GM21717 (cell line): ENCODE results near the gene COX10.

Experiments used
- ATAC-seq: cut with Tn5 transposase; IDR thresholded peaks from one replicate; pipeline ENCODE4 v1.9.1; 2021; ENCODE audit warnings: mild to moderate bottlenecking, moderate library complexity; ENCODE audit not compliant: unreplicated experiment

Gene COX10

DNA sequence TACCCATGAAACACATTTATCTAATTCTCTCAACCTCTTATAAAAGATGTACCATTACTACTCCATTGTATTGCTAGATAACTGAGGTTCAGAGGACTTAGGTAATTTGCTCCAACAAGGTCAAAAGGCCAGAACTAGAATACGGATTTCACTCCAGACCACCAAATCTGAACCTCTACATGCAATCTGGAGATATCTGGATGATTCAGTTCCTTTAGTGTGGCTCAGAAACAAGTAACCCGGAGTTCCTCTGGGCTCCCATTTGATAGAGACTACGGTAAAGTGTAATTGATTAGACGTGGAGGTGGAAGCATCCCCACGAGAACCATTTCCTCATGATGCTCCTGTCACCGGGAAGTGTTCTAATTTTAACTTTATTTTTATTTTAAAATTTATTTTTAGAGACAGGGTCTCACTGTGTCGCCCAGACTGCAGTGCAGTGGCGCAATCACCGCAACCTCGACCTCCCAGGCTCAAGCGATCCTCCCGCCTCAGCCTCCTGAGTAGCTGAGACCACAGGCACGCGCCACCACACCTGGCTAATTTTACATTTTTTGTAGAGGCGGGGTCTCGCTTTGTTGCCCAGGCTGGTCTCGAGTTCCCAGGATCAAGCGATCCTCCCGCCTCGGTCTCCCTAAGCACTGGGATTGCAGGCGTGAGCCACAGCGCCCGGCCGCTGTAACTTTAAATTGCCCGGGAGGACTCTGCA, 608 bp upstream of the COX10 start:
- ATAC-seq = peak; percentile 16

DNA sequence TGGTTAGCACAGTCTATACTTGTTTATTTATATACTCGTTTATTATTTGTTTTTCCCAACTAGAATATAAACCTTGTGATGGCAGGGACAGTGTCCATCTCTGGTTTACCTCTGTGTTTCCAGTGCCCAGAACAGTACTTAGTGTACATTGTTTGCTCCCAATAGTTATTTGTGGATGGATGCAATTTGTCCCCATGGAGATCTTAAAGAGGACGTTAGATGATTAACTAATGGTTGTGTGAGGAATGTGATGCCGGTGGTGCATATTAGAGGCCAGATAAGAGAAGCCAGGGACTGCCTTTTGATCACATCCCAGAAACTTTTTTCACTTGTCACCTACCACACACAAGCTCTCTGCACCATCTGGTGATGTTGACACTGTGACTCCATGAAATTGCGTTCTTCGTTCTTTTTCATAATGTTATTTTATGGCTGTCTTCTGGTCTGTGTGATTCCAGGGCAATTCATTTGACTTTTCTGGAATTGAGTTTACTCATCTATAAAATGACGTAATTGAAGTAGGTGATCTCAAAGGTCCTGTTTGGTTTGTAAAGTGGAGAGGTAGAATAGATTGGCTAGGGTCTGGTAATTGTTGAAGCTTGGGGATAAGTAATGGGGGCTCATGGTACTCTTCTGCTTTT, 1.2 kb downstream of the COX10 start:
- ATAC-seq = no peak

DNA sequence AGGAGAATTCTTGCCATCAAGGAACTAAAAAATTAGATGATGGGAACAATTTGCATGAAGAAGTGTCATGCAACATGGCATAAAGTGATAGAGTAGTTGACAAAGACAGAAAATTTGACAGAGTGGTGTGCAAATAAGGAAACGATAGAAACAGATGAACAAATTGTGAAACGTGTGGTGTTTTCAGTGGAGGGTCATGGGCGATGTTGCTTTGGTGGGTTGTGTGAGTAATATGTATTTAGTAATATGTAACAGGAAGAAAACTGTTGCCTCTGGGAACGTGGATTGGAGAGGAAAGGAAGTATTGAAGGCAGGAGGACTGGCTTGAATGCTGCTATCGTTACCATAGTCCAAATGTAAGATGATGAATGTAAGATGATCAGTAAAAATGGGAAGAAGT, 3.6 kb downstream of the COX10 start:
- ATAC-seq = no peak

DNA sequence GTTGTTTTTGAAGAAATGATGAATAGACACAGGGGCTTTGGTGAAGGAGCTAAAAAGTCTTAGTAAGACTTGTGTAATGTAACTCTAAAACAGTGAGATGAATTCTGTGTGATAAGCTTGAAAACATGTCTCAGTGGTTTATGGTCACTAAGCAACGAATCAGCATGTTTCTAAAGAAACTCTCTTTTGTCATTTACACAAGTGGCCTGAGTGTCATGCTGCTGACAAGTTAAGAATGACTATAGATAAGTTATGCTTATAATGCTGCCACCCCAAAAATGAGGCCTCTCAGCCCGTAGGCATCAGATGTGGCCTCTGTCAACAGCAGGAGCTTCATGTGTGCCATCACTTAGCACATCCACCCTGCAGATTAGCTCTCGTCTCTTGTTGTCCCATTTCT, 8.7 kb downstream of the COX10 start:
- ATAC-seq = no peak

DNA sequence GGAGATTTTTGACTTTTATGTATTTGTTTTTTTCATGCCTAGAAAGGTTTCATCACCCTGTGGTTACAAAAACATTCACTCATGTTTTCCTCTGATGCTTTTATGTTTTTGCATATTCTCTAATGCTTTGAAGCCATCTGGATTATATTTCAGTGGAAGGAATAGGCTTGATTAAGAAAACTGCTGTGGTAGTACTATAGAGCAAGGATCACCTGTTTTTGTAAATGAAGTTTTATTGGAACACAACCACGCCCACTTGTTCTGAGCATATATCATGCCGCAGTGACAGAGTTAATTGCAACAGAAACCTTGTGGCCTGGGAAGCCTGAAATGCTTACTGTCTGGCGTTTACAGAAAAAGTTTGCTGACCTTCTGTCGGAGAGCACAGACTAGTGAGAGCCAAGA, 11.5 kb downstream of the COX10 start:
- ATAC-seq = no peak

DNA sequence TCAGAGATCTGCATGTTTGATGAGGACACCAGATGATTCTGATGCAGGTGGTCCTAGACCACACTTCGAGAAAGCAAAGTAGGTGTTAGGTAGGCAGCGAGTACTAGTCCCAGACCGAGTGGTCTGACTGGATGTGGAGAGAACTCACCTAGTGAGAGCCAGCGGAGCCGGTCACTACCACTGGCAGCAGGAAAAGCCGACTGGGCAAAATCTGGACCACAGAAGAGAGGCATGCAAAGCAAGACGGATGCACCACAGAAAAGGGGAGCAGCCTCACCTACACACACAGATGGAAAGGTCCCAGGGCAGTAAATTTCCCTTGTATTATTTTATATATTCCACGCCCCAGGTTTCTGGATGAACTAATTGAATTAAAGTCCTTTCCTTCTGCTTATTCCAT, 13.5 kb downstream of the COX10 start:
- no peak for ATAC-seq

DNA sequence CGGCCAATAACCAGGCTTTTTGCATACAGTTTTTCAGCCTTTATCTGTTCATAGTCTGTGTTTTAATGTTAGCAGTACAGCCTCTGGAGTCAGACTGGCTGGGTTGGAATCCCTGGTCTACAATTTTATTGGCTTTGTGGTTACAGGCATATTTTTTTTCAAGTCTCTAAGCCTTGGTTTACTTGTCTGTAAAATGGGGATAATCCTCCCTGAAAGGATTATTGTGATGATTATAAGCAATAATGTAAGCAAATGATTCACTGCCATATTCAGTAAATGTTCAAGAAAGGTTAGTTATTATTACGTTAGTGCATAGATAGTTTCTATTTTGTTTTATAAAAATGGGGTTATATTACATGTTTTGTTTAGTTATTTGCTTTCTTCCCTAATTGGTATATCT, 15.7 kb downstream of the COX10 start:
- no peak for ATAC-seq

DNA sequence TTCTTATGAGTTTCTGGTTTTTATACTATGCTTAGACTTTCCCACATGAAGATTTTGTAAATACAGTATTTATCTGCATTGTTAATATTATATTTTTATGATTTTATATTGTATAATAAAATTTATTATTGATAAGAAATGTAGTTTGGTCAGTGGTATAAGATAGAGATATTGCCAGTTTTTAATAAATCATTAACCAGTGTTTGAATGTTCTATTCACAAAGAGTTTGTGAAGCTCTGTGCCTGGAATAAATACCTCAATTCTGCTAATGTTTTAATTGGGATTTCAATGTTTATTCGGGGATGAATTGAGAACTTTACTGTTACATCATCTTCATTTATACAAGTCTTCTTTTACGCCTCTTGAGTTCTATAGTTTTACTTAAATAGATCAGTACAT, 16.9 kb downstream of the COX10 start:
- no peak for ATAC-seq

DNA sequence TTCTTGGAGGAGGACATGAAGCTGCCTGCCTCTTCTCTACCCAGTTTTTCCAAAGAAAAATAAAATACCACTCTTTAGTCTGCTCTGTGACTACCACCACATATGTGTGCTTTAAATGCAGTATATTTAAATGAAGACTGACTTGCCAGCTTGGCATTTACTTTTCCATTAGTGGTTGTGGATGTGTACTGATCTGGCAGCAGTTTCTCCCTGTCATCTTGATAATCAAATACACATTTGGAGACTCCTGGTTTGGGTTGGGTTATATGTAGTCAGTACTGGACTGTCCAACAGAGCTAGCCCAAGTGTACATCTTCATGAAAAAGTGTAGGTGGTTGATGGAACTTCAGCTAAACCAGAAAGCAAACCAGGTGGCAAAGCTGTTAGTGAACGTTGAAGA, 19.9 kb downstream of the COX10 start:
- ATAC-seq = no peak

DNA sequence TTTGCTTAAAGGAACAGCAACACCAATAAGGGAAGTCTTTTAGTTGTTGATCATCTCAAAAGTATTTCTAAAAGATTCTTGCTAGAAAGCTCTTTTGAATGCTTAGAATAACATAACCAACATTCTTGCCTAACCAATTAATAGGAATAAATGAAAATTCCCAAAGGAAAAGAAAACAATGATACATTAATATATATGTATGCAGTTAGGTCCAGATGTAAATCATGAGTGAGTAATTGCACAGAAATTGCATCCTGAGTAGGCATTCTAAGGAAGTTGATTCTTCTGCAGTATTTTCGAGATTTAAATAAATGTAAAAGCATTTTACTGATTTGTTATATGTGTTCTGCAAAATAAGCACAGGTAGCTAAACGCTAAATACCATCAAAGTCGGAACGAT, 22.1 kb downstream of the COX10 start:
- ATAC-seq = no peak

DNA sequence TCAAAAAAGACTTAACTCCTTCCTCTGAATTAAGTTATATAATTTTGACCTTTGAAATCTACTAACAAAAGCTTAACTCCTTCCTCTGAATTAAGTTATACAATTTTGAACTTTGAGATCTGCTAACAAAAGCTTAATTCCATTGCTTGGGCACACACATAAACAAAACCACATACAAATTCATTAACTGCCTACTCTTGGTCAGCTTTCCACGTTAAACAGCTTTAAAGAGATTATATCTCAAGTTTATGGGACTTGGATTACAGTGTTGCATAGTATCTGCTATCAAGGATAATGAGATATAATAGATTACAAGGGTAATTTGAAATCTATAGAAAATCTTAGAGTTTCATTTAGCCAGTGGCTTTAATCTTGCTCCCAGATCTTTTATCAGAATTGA, 23.5 kb downstream of the COX10 start:
- no peak for ATAC-seq

DNA sequence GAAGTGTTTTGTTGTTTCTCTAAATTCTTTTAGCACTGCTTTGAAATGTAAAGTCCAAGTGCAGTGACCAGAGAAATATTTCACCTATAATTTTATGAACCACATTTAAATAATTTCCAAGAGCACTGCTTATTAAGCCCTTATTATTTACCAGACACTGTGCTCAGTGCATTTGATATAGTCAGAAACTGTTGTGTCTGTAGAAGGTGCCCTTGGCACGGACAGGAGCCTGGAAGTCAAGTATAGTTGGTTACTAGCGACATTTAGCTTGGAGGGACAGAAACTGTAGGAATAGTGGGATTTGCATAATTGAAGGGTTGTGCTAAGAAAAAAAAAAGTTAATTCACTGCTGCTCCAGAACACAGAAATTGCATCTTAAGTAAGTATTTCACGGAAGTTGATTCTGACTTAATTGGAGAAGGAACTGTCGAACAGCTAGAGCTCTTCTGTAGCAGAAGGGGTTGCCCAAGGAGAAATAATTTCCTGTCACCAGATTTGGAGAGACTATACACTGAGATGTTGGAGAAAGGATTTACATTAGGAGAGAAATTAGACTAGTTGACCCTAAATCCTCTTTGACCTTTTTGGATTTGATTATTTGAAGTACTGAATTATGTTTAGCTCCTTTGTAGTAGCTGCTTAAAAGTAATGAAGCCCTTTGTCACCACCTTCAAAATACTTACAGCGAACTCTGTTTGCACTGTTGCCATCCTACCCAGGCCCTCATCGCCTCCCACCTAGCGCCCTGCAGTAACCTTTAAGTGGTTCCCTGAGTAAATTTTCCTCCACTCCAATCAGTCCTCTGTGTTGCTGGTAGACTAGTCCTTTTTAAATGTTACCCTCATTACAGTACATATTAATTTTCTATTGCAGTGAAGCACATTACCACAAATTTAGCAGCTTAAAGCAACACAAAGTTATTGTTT, 25.6 kb downstream of the COX10 start:
- no peak for ATAC-seq

DNA sequence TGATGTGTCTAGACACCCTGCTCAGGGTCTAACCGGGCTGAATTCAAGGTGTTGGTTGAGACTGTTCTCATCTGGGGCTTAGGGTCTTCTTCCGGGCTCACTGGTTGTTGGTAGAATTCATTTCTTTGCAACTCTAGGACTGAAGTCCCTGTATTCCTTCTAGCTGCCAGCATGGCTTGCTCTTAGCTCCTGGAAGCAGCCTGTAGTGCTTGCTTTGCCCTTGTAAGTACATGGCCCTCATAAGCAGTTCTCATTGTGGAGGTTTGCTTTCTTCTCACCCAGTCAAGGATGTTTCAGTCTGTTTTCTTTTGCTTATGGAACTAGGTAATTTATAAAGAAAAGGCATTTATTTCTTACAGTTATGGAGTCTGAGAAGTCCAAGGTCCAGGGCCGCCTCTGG, 26.3 kb downstream of the COX10 start:
- no peak for ATAC-seq

DNA sequence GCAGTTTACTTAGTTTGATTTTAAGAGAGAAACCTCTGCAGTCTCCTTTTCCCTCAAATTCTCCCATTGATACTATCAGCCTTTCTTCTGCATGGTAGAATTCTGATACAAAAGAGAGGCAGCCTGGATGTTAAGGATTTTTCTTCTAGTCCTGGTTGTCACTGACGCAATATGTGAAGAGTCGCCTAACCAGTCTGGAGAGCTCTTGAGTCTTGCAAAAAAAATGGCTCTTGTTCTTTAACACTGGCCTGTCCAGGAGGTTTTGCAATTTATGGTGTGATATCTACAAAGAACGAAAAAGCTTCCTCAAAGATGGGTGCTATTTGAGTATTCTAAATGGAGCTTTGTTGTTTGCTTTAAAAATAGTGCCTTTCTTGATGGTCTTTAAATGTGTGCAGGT, 28.9 kb downstream of the COX10 start:
- no peak for ATAC-seq

DNA sequence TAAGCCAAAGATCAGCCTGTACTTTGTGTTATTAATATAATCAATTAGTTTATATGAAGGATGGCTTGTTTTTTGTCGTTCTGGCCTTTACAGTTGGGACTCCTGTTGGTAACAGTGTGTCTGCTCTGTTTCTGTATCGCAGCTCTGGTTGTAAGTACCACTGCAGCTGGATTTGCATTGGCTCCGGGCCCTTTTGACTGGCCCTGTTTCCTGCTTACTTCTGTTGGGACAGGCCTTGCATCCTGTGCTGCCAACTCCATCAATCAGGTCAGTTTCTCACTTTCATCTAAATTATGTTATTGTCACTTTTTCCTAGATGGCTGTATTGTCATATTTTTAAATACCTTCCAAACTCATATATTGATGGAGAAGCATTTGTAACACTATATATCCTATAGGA, 32.7 kb downstream of the COX10 start:
- ATAC-seq = no peak

DNA sequence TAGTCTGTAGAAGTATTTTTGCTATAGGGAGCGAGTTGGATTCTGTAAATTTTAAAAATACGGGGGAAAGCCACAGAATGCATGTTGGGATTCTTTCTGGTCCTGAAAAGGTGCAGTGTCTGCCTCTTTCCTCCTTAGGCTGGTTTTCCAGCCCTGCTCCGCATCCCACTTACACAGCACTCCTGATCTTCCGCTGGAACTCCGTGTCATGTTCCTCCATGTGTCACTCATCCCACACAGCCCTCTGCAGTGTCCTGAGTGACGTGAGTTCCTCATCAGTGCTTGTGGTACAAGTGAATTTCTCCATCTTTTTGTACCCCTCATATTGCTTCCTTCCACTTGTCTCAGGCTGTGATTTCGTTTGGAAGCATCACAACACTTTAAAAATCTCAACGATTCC, 34.5 kb downstream of the COX10 start:
- no peak for ATAC-seq

DNA sequence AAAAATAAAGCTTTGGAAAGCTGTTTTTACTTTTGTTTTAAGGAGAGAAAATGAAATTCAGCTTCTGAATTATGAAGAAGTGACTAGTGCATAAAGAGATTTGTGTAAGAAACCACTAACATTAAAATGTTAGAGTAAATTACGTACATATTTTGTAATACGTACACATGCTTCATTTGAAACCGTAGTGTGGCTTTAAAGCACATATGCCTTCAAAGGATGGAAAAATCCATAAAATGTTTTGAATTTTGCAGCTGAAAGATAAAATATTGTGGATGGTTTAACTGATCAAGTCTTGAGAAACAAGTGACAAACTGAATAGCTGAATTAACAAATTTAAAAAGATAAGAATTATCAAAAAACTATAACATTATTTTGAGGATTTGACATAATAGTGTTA, 35.4 kb downstream of the COX10 start:
- no peak for ATAC-seq

DNA sequence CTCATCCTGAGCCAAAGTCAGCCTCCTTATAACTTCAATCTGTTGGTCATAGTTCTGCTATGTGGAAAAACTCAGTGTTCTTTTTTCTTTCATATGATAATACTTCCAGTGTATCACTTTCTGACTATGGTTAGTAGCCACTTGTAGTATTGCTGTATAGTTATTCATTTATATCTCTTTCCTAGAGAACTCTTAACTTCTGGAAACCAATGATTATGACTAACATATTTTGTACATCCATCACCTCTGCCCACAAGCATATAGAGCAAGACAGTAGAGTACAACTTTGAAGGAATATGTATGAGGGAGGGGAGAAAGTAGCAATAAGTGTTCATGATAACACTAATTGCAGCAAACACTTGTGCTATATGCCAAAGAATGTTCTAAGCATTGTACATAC, 38.6 kb downstream of the COX10 start:
- ATAC-seq = no peak

DNA sequence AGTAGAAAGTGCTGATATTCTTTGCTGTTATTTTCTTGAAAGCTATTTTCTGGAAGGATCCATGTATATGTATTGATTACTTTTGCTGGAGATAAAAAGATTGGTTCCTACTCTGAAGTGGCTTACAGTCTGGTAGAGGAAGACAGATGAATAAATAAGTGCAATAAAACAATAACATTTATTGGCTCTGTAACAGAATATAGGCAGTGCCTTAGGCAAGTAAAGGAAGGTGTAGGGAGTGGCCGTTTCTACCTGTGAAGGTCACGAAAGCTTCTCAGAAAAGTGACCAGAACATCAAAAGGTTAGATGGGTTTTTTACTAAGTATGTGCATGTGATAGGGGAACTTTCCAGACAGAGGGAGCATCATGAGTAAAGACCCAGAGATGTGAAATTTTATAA, 43.1 kb downstream of the COX10 start:
- ATAC-seq = no peak

DNA sequence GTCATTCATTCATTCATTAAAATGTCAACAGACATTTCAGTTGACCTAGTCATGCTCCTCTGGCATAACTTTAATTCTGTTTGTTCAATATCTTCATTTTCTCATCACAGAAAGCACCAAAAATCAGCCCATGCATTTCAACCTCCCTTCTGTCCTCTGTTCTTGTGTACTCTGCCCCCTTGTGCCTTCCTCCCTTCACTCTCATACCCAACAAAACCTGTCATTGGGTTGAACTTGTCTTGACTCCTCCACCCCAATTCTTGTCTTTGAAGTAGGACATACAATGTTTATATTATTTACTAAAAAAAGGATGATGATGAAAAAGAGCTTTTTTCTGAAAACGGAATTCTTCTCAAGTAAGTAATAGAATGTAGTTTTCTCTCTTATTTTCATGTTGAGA, 43.8 kb downstream of the COX10 start:
- no peak for ATAC-seq

DNA sequence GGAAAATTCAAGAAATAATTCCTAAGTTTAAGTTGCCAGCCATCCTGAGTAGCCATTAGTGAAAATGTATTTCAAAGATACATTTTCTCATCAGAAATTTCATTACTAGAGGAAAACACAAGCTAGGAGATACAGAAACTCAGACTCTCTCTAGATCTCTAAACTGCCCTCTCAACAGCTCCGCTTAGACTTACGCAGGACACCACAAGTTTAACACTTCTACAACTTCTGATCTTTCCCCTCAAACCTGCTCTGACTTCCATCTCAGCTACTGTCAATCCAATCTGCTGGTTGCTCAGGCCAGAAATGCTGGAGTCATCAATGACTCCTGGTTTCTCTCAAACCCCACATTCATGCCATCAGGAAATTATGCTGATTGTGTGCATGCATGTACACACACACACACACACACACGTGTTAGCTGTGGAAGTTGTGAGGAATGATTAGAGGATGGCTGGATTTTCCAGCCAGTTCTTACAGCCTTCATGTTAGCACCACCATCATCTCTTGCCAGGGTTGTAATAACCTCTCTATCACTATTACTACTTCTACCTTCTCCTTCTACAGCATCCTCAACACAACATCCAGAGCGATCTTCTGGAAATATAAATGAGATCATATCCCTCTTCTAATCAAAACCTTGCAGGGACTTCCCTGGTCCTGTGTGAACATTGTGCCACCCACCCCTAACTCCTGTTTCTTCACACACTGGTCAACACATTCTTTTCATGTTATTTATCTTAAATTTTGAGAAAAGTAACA, 47.1 kb downstream of the COX10 start:
- ATAC-seq = no peak
